ENCODE results near the gene SESN1. TPM values are rescaled to one million over a fixed set of nuclear protein-coding genes. Genes with fewer than 3 reads are reported as not detected.
A peak's percentile ranks its signal among the peaks of the same experiment; 100 is the strongest.

SESN1 gene
- total and polyA plus RNA-seq, 9 of the 15 experiments (the other 6 are each of a cell fraction or from before 2014, with no cell fraction given) = 3.1 to 13.0 (median 7.4) TPM

GRCh38 chr6:109125504-109125903 is 30.9 kb upstream of the SESN1 start:
- BruUV-seq (replicated peaks) = no TSS peak
- no peaks in the 10 kb centered on the region for H4K20me1 ChIP-seq (replicated peaks; ENCODE audit: control insufficient read depth, insufficient read depth, low read length)
- FAIRE-seq (no peak), ATAC-seq (no peak), DNase-seq (ENCODE audit: extremely low read depth in 1 of 4, low spot score in 3 of 4) (no peak)
- peaks cover 8% of the 10 kb centered on the region; the same call in 2 of the 3 replicates for H3K36me3 ChIP-seq (ENCODE audit: control insufficient read depth, insufficient read depth, low read length)
- no peak overlapping the region for H3K4me3 ChIP-seq
- ChIA-PET POLR2A (no interaction called here), CTCF (ENCODE audit: low intra/inter-chr PET ratio) (no interaction called here)
- H3K4me1 ChIP-seq (replicated peaks in 1 of 2; ENCODE audit: control insufficient read depth in 2 of 2, insufficient read depth in 2 of 2, low read length in 2 of 2) = peaks cover 0 to 4% of the 10 kb centered on the region in 2 experiments; a peak in 2 of 5 replicates
- in situ Hi-C loops (cut with MboI) (no loop called here), intact Hi-C loops (cut with micrococcal nuclease) (no loop called here)
- H2AFZ ChIP-seq (ENCODE audit: low read depth, low read length) = no peak overlapping the region
- peaks cover 54% of the 10 kb centered on the region for H3K79me2 ChIP-seq (ENCODE audit: control insufficient read depth, insufficient read depth, low read length)
- no peak overlapping the region for H3K4me2 ChIP-seq (ENCODE audit: insufficient read depth, low read length)
- H3K27ac ChIP-seq (ENCODE audit: extremely low read depth, low read depth, low read length) = no peak overlapping the region
- H3K9ac ChIP-seq (ENCODE audit: insufficient read depth in 1 of 2, low read depth in 2 of 2, low read length in 2 of 2) = no peak overlapping the region
- no peaks in the 10 kb centered on the region for H3K9me3 ChIP-seq (replicated peaks; ENCODE audit: control insufficient read depth, insufficient read depth, low read depth, low read length)
- no peak for TF ChIP-seq PBX2 (CRISPR knock-in tag; IDR thresholded peaks at IDR 0.05; ENCODE audit: low read depth)
- TF ChIP-seq PBX2 (tag; conservative IDR thresholded peaks at IDR 0.05; ENCODE audit: low read depth) = peak; percentile 76
- peak; percentile 53 for TF ChIP-seq MEIS2 (IDR thresholded peaks at IDR 0.05; ENCODE audit: partially characterized antibody)
- TF ChIP-seq HNRNPL (IDR thresholded peaks at IDR 0.05; ENCODE audit: low read depth, low read length) = no peak
- 55% methylated on average over 3 of the region's 3 CpGs for WGBS (ENCODE audit: insufficient coverage, low coverage, missing lambda C conversion rate)
- H3K9me1 ChIP-seq (ENCODE audit: control insufficient read depth, insufficient read depth, low read length) = no peaks in the 10 kb centered on the region
- no peaks in the 10 kb centered on the region for H3K27me3 ChIP-seq (ENCODE audit: control insufficient read depth in 2 of 2, insufficient read depth in 2 of 2, low read length in 2 of 2)
